Common myeloid progenitor, CD34-positive (primary cell): ENCODE results near the gene CASZ1.

ENCODE experiments used
- CTCF ChIA-PET: fragments of 350-600 bp; sonication (Branson Sonifier 250); formaldehyde crosslinking; loops from one replicate; lab custom pipeline; 2021; ENCODE audit warnings: antibody characterized with exemption; lab: Charles Lee
- POLR2A ChIA-PET: fragments of 350-600 bp; sonication (Branson Sonifier 250); formaldehyde crosslinking; loops from one replicate; lab custom pipeline; 2021; ENCODE audit warnings: antibody characterized with exemption; lab: Charles Lee
- DNase-seq, 3 donors: peaks; one replicate each; pipeline versions ENCODE4 v3.0.0 to v3.0.0-alpha.2; 2013
- H3K27ac ChIP-seq, 2 experiments: 1 replicate in 1 of 2; 2 replicates in 1 of 2; pipeline ENCODE4 v1.7.0; 2013; ENCODE audit warnings: inconsistent platforms in 2 of 2, low read length in 2 of 2, mild to moderate bottlenecking in 2 of 2, low read depth in 1 of 2, moderate library complexity in 1 of 2; ENCODE audit not compliant: severe bottlenecking in 2 of 2, insufficient read depth in 1 of 2, poor library complexity in 1 of 2
- H3K27me3 ChIP-seq, 5 experiments: replicated peaks in 2 of 5; 1 replicate in 3 of 5; 2 replicates in 2 of 5; pipeline versions ENCODE4 v1.6.1 to v1.7.0; 2013; ENCODE audit warnings: low read length in 4 of 5, mild to moderate bottlenecking in 2 of 5, moderate library complexity in 2 of 5, inconsistent platforms in 1 of 5; ENCODE audit not compliant: insufficient read depth in 5 of 5, control insufficient read depth in 4 of 5
- H3K36me3 ChIP-seq, 4 experiments: 1 replicate in 2 of 4; 2 replicates in 2 of 4; pipeline versions ENCODE4 v1.6.1 to v1.7.0; 2013; ENCODE audit warnings: low read length in 3 of 4, control low read depth in 1 of 4, mild to moderate bottlenecking in 1 of 4; ENCODE audit not compliant: control insufficient read depth in 4 of 4, insufficient read depth in 4 of 4
- H3K4me1 ChIP-seq, 4 experiments: 1 replicate in 3 of 4; 2 replicates in 1 of 4; pipeline versions ENCODE4 v1.6.1 to v1.7.1; 2013; ENCODE audit warnings: low read length in 3 of 4, mild to moderate bottlenecking in 3 of 4, control low read depth in 1 of 4, inconsistent platforms in 1 of 4, moderate library complexity in 1 of 4; ENCODE audit not compliant: control insufficient read depth in 4 of 4, insufficient read depth in 4 of 4; ENCODE audit errors: control extremely low read depth in 1 of 4
- H3K4me3 ChIP-seq, 7 experiments: 1 replicate in 4 of 7; 2 replicates in 3 of 7; pipeline versions ENCODE4 v1.5.1 to v1.7.0; 2013; ENCODE audit warnings: mild to moderate bottlenecking in 7 of 7, low read length in 6 of 7, moderate library complexity in 6 of 7, inconsistent platforms in 2 of 7, low read depth in 2 of 7, control low read depth in 1 of 7; ENCODE audit not compliant: insufficient read depth in 4 of 7, control insufficient read depth in 1 of 7; ENCODE audit errors: extremely low read depth in 1 of 7
- H3K9me3 ChIP-seq, 5 experiments: 1 replicate in 4 of 5; 2 replicates in 1 of 5; pipeline versions ENCODE4 v1.6.1 to v1.7.1; 2013; ENCODE audit warnings: low read length in 4 of 5, mild to moderate bottlenecking in 2 of 5, inconsistent platforms in 1 of 5, low read depth in 1 of 5, moderate library complexity in 1 of 5; ENCODE audit not compliant: control insufficient read depth in 4 of 5, insufficient read depth in 2 of 5; ENCODE audit errors: control extremely low read depth in 1 of 5
- WGBS: methylation state at CpG from one replicate; pipeline ENCODE4 v1.1.5; 2013; ENCODE audit not compliant: insufficient coverage; 5-methylcytosine and 5-hydroxymethylcytosine counted together

Gene CASZ1

GRCh38 chr1:10803971-10804820 lies 7.8 kb upstream of the CASZ1 start:
- no peak overlapping the region for H3K27ac ChIP-seq
- no peaks in the 10 kb centered on the region for H3K36me3 ChIP-seq
- peaks cover 2 to 67% (median 10%) of the 10 kb centered on the region in 5 experiments for H3K27me3 ChIP-seq
- no peaks in the 10 kb centered on the region for H3K9me3 ChIP-seq
- CTCF ChIA-PET = no interaction called here
- no peak for DNase-seq
- WGBS = 70% methylated on average over 10 of the region's 21 CpGs
- H3K4me3 ChIP-seq = no peak overlapping the region
- POLR2A ChIA-PET = no interaction called here
- H3K4me1 ChIP-seq = peaks cover 0 to 3% (median 0%) of the 10 kb centered on the region in 4 experiments

- no peak overlapping the region for H3K27ac ChIP-seq
- ChIA-PET POLR2A (no interaction called here), CTCF (interaction anchor here (0.8 kb wide), 1 partner anchor 20 kb away, joined by 3 read pairs; no protein-coding TSS in a partner anchor)
- 74% methylated on average over 7 of the region's 12 CpGs for WGBS
- peaks cover 0 to 3% (median 0%) of the 10 kb centered on the region in 4 experiments for H3K4me1 ChIP-seq
- no peaks in the 10 kb centered on the region for H3K9me3 ChIP-seq
- no peak overlapping the region for H3K4me3 ChIP-seq
- no peaks in the 10 kb centered on the region for H3K36me3 ChIP-seq
- DNase-seq = no peak
- H3K27me3 ChIP-seq = peaks cover 2 to 67% (median 12%) of the 10 kb centered on the region in 5 experiments
These were observed 6.7 kb upstream of the CASZ1 start for GRCh38 chr1:10802944-10803715.

GRCh38 chr1:10800778-10801177 lies 4.3 kb upstream of the CASZ1 start:
- Histone ChIP-seq H3K27me3 (peaks cover 4 to 82% (median 17%) of the 10 kb centered on the region in 5 experiments), H3K4me3 (no peak overlapping the region), H3K27ac (no peak overlapping the region), H3K4me1 (peaks cover 0 to 12% (median 9%) of the 10 kb centered on the region in 4 experiments), H3K36me3 (no peaks in the 10 kb centered on the region), H3K9me3 (no peaks in the 10 kb centered on the region)
- POLR2A ChIA-PET = no interaction called here
- 100% methylated on average over 1 of the region's 3 CpGs for WGBS
- no peak for DNase-seq
- CTCF ChIA-PET = no interaction called here

- ChIA-PET CTCF (interaction anchor here (0.9 kb wide), 1 partner anchor 11 kb away, joined by 4 read pairs; no protein-coding TSS in a partner anchor), POLR2A (no interaction called here)
- Histone ChIP-seq H3K27ac (no peak overlapping the region), H3K4me1 (peaks cover 0 to 21% (median 18%) of the 10 kb centered on the region in 4 experiments), H3K27me3 (peaks cover 4 to 92% (median 20%) of the 10 kb centered on the region in 5 experiments), H3K4me3 (no peak overlapping the region), H3K36me3 (no peaks in the 10 kb centered on the region), H3K9me3 (no peaks in the 10 kb centered on the region)
- WGBS = 50% methylated on average over 6 of the region's 6 CpGs
- DNase-seq = no peak
These were observed 3.3 kb upstream of the CASZ1 start for GRCh38 chr1:10799726-10800125.

GRCh38 chr1:10795276-10796021 lies 997 bp downstream of the CASZ1 start:
- DNase-seq = peak in 2 of 3 donors; percentile 54 to 55
- Histone ChIP-seq H3K36me3 (no peaks in the 10 kb centered on the region), H3K4me3 (peak overlapping the region in 6 of 7 experiments; percentile 40 to 73 (median 58)), H3K4me1 (peaks cover 0 to 35% (median 32%) of the 10 kb centered on the region in 4 experiments), H3K27ac (no peak overlapping the region), H3K9me3 (no peaks in the 10 kb centered on the region), H3K27me3 (peaks cover 7 to 98% (median 40%) of the 10 kb centered on the region in 5 experiments)
- WGBS = under 1% methylated on average over 33 of the region's 41 CpGs
- ChIA-PET POLR2A (interaction anchor here (0.6 kb wide), 1 partner anchor 49 kb away, joined by 3 read pairs; no protein-coding TSS in a partner anchor), CTCF (no interaction called here)

GRCh38 chr1:10794724-10795275 lies 1.6 kb downstream of the CASZ1 start:
- ChIA-PET CTCF (interaction anchor here (1.1 to 1.3 kb wide), 2 partner anchors 9 to 53 kb away, joined by 3 read pairs; no protein-coding TSS in a partner anchor), POLR2A (no interaction called here)
- peaks cover 0 to 35% (median 32%) of the 10 kb centered on the region in 4 experiments for H3K4me1 ChIP-seq
- H3K36me3 ChIP-seq = no peaks in the 10 kb centered on the region
- WGBS = 0% methylated on average over 58 of the region's 58 CpGs
- no peaks in the 10 kb centered on the region for H3K9me3 ChIP-seq
- DNase-seq = peak in 2 of 3 donors; percentile 23 to 39
- H3K27ac ChIP-seq = no peak overlapping the region
- H3K4me3 ChIP-seq = peak overlapping the region; percentile 35 to 73 (median 57)
- H3K27me3 ChIP-seq = peaks cover 7 to 98% (median 44%) of the 10 kb centered on the region in 5 experiments
